Measurements from ENCODE around the gene WFIKKN1.

Gene WFIKKN1

DNA sequence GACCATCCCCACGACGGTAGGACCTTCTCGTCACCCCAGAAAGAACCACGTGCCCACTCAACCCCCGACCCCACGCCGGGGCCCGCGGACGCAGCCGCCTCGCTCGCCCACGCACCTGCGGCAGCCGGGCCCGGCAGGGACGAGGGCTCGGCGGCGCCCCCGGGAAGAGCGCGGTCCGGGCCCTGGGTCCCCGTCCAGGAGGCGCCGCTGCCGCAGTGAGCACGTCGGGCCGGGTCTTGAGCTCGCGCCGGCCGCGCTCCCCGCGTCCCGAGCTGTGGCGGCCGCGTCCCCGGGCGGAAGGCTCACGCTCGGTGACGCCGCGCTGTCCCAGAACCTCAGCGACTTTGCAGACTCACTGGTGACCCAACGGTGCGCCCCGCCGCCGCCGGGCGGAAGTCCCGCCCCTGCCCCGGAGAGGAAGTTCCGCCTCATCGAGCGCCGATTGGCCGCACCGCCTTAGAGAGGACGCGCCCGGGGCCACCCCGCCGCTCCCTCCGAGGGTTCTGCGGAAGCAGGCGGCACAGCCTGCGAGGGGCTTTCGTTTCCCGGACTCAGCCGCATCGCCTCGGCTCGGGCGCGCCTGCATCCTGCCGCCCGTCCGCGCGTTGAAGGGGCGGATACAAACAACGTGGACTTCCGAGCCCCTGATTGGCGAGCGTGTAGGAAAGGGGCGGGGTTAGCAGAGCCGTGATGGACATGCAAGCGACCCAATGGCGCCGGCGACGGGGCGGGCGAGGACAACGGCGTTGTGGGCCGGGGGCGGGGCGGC, 41.7 kb upstream of the WFIKKN1 start:
- peak overlapping the region; percentile 98 for H3K27ac ChIP-seq (ENCODE audit: low read depth, low read length)
- H3K4me1 ChIP-seq (ENCODE audit: control insufficient read depth, insufficient read depth, low read length): peaks cover 4% of the 10 kb centered on the region; the same call in 1 of the 2 replicates
- H3K9me3 ChIP-seq (ENCODE audit: control insufficient read depth, insufficient read depth, low read length): no peaks in the 10 kb centered on the region
- peaks cover 36% of the 10 kb centered on the region for H3K27me3 ChIP-seq (ENCODE audit: control insufficient read depth, insufficient read depth, low read length)
- H3K36me3 ChIP-seq (ENCODE audit: control insufficient read depth, insufficient read depth, low read length): no peaks in the 10 kb centered on the region
- H3K4me3 ChIP-seq (ENCODE audit: low read depth, low read length): peak overlapping the region; percentile 85
- peak overlapping the region; percentile 93 for H3K9ac ChIP-seq (ENCODE audit: low read depth, low read length)

DNA sequence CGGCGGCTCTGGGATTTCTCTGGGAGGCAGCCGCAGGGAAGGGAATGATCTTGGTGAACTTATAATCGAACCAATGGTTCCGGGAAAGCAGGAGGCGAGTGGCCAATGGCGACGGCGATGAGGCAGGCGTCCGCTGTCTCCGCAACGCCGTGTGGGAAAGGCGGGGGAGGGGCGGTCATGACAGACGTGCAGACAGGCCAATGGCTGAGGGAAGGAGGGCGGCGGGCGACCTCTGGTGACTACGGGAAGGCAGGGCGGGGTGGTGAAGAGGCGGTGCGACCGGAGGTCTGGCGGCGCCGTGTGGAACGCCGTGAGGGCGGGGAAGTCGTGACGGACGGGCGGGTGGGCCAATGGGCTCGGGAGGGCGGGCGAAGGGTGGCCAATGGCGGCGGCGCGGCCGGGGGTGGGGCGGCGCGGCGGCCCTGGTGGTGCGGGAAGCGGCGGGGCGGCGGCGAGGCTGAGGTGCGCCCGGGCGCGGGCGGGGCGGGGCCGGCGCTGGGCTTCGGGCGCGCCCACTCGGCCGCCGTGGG, 41.1 kb upstream of the WFIKKN1 start, which contains the start of gene RAB40C:
RAB40C (plus strand) TSS at position 409 of the 530 bp plus-strand sequence. CDS start 226 bp downstream, outside the sequence.
- peak within 1 kb of the TSS; percentile 93 for H3K9ac ChIP-seq (ENCODE audit: low read depth, low read length)
- H3K27me3 ChIP-seq (ENCODE audit: control insufficient read depth, insufficient read depth, low read length): peaks cover 36% of the 10 kb centered on the region
- no peaks in the 10 kb centered on the region for H3K36me3 ChIP-seq (ENCODE audit: control insufficient read depth, insufficient read depth, low read length)
- peak within 1 kb of the TSS; percentile 89 for H3K4me3 ChIP-seq (ENCODE audit: low read depth, low read length)
- peak within 1 kb of the TSS; percentile 98 for H3K27ac ChIP-seq (ENCODE audit: low read depth, low read length)
- peaks cover 4% of the 10 kb centered on the region; the same call in 1 of the 2 replicates for H3K4me1 ChIP-seq (ENCODE audit: control insufficient read depth, insufficient read depth, low read length)
- H3K9me3 ChIP-seq (ENCODE audit: control insufficient read depth, insufficient read depth, low read length): no peaks in the 10 kb centered on the region

DNA sequence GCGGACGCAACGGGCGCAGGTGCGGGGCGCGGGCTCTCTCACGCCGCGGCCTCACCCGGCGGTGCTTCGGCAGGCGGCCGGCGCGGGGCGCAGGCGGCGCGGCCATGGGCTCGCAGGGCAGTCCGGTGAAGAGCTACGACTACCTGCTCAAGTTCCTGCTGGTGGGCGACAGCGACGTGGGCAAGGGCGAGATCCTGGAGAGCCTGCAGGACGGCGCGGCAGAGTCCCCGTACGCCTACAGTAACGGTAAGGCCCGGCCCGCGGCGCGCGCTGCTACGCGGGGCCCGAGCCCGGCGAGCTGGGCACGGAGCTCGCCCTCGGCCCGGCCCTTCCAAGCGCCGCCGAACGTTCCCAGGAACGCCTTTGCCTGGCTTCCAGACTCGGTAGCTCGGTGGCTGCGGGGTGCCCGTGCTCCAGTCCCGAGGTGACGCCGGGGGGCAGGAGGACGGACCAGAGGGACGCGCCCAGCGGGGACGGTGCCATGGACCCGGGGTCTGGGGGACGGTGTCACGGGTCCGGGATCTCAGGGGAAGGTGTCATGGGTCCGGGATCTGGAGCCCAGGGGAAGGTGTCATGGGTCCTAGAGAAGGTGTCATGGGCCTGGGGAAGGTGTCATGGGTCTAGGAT, 40.5 kb upstream of the WFIKKN1 start:
- no peaks in the 10 kb centered on the region for H3K36me3 ChIP-seq (ENCODE audit: control insufficient read depth, insufficient read depth, low read length)
- H3K4me1 ChIP-seq (ENCODE audit: control insufficient read depth, insufficient read depth, low read length): peaks cover 4% of the 10 kb centered on the region; the same call in 1 of the 2 replicates
- no peaks in the 10 kb centered on the region for H3K9me3 ChIP-seq (ENCODE audit: control insufficient read depth, insufficient read depth, low read length)
- H3K27ac ChIP-seq (ENCODE audit: low read depth, low read length): peak overlapping the region; percentile 42
- H3K27me3 ChIP-seq (ENCODE audit: control insufficient read depth, insufficient read depth, low read length): peaks cover 35% of the 10 kb centered on the region
- H3K9ac ChIP-seq (ENCODE audit: low read depth, low read length): peak overlapping the region; percentile 22; the same call in 1 of the 2 replicates
- H3K4me3 ChIP-seq (ENCODE audit: low read depth, low read length): peak overlapping the region; percentile 89

DNA sequence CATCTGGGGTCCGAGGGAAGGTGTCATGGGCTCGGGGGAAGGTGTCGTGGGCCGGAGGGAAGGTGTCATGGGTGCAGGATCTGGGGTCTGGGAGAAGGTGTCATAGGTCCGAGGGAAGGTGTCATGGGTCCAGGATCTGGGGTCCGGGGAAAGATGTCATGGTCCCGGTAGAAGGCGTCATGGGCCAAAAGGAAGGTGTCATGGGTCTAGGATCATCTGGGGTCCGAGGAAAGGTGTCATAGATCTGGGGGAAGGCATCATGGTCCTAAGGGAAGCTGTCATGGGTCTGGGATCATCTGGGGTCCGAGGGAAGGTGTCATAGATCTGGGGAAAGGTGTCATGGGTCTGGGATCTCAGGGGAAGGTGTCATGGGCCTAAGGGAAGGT, 40.0 kb upstream of the WFIKKN1 start:
- H3K27ac ChIP-seq (ENCODE audit: low read depth, low read length): no peak overlapping the region

DNA sequence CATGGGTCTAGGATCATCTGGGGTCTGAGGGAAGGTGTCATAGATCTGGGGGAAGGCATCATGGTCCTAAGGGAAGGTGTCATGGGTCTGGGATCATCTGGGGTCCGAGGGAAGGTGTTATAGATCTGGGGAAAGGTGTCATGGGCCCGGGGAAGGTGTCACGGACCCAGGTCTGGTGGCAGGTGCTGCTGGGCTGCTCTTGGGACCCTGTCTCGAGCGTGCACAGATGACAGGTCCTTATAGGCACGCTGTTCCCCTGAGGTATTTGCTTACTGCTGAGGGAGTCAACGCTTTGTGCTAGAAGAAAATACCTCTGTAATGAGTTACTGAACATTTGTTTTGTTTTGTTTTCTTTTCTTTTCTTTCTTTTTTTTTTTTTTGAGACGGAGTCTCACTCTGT, 39.6 kb upstream of the WFIKKN1 start:
- H3K4me1 ChIP-seq (ENCODE audit: control insufficient read depth, insufficient read depth, low read length): peaks cover 4% of the 10 kb centered on the region; the same call in 1 of the 2 replicates
- 0 out of 2 replicates have a peak overlapping the region, but pooled peaks have one; percentile 89 for H3K4me3 ChIP-seq (ENCODE audit: low read depth, low read length)
- peaks cover 25% of the 10 kb centered on the region for H3K27me3 ChIP-seq (ENCODE audit: control insufficient read depth, insufficient read depth, low read length)
- no peak overlapping the region for H3K27ac ChIP-seq (ENCODE audit: low read depth, low read length)
- no peak overlapping the region for H3K9ac ChIP-seq (ENCODE audit: low read depth, low read length)
- no peaks in the 10 kb centered on the region for H3K9me3 ChIP-seq (ENCODE audit: control insufficient read depth, insufficient read depth, low read length)
- H3K36me3 ChIP-seq (ENCODE audit: control insufficient read depth, insufficient read depth, low read length): no peaks in the 10 kb centered on the region

More for the DNA sequence above, 40.0 kb upstream of the WFIKKN1 start:
- H3K9ac ChIP-seq (ENCODE audit: low read depth, low read length): no peak overlapping the region
- H3K27me3 ChIP-seq (ENCODE audit: control insufficient read depth, insufficient read depth, low read length): peaks cover 29% of the 10 kb centered on the region
- H3K9me3 ChIP-seq (ENCODE audit: control insufficient read depth, insufficient read depth, low read length): no peaks in the 10 kb centered on the region
- H3K4me3 ChIP-seq (ENCODE audit: low read depth, low read length): peak overlapping the region; percentile 89
- H3K36me3 ChIP-seq (ENCODE audit: control insufficient read depth, insufficient read depth, low read length): no peaks in the 10 kb centered on the region
- peaks cover 4% of the 10 kb centered on the region; the same call in 1 of the 2 replicates for H3K4me1 ChIP-seq (ENCODE audit: control insufficient read depth, insufficient read depth, low read length)

DNA sequence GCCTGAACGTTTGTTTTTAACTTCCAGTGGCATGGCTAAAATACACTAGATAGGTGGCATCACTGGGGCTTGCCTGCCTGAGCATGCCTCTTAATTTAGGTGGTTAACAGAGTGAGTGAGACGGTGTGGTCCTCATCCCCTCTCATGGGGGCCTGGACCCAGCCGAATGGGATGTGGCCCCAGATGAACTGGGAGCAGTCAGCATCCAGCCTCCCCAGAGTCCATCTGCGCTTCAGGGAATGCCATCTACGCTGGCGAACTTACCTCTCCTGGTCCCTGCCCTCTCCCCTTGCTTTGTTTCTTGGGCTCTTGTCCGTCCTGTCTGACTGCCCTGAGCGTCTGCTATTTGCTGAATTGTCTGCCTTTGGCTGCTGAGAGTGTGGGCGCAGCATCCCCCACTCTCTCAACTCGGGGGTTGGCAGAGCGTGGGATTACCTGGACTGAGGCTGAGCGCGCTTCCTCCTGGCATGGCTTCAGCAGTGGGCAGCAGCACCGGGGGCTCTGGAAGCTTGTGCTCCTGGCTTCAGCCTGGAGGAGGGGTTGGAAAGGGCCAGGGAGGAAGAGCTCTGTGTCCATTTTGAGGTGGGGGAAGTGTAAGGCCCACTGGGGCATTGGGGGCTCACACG, 38.8 kb upstream of the WFIKKN1 start:
- peaks cover 17% of the 10 kb centered on the region for H3K27me3 ChIP-seq (ENCODE audit: control insufficient read depth, insufficient read depth, low read length)
- H3K4me1 ChIP-seq (ENCODE audit: control insufficient read depth, insufficient read depth, low read length): peaks cover 4% of the 10 kb centered on the region; the same call in 1 of the 2 replicates
- no peak overlapping the region for H3K9ac ChIP-seq (ENCODE audit: low read depth, low read length)
- no peak overlapping the region for H3K27ac ChIP-seq (ENCODE audit: low read depth, low read length)
- no peaks in the 10 kb centered on the region for H3K36me3 ChIP-seq (ENCODE audit: control insufficient read depth, insufficient read depth, low read length)
- H3K9me3 ChIP-seq (ENCODE audit: control insufficient read depth, insufficient read depth, low read length): no peaks in the 10 kb centered on the region
- no peak overlapping the region; the same call in 1 of the 2 replicates for H3K4me3 ChIP-seq (ENCODE audit: low read depth, low read length)

DNA sequence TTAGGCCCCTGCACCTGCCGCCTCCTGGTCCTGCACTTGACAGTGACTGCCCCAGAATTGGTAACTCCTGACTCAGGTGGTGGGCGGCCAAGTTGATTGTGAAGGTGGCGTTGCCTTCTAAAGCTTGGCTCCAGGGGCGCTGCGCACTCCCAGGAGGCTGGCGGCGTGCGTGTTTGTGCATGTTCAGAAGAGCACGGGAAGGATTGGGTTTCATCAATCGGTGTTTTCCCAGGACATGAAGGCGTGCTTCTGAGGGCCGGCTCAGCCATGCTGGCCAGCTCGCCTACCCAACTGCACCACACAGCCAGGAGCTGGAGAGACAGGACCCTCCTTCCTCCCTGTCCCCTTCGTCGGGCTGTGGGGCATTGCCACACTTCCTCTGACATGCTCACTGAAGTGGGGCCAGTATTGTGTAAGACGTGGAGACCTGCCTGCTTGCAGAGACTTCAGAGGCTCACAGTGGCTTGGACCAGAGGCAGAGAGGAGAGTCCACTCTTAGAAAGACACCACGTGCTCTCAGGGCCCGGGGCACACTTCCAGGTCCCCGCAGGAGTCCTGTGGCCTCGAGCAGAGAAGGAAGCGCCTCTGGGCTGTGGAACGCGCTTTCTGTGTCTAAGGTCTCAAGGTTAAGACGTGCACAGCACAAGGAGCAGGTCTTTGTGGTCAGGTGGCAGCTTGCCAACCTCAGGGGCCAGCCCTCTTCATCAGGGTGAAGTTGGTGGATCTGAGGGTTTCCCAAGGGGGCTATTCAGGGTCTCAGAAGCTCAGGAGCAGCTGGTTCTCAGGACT, 38.1 kb upstream of the WFIKKN1 start:
- Histone ChIP-seq H3K9me3 (ENCODE audit: control insufficient read depth, insufficient read depth, low read length) (no peaks in the 10 kb centered on the region), H3K36me3 (ENCODE audit: control insufficient read depth, insufficient read depth, low read length) (no peaks in the 10 kb centered on the region), H3K27ac (ENCODE audit: low read depth, low read length) (no peak overlapping the region), H3K27me3 (ENCODE audit: control insufficient read depth, insufficient read depth, low read length) (peaks cover 11% of the 10 kb centered on the region), H3K4me3 (ENCODE audit: low read depth, low read length) (no peak overlapping the region), H3K9ac (ENCODE audit: low read depth, low read length) (no peak overlapping the region), H3K4me1 (ENCODE audit: control insufficient read depth, insufficient read depth, low read length) (peaks cover 4% of the 10 kb centered on the region; the same call in 1 of the 2 replicates)

DNA sequence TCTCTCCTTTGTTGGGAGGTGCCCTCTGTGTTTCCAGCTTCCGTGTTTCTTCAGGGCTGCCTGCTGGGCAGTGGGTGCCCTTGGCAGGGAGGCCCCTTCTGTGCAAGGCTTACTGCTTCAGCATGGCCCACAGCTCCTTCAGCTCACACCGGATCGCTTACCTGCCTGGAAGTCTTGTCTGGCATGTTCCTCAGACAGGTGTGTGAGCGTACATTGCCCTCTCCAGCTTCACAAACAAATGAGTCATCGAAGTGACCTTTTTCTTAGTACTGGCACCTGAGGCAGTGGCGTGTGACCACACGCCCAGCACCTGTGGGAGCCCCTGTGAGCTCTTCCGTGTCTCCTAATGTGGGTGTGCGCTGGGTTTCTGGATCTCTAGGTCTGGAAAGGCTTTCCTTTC, 37.4 kb upstream of the WFIKKN1 start:
- H3K9me3 ChIP-seq (ENCODE audit: control insufficient read depth, insufficient read depth, low read length): no peaks in the 10 kb centered on the region
- H3K9ac ChIP-seq (ENCODE audit: low read depth, low read length): no peak overlapping the region
- H3K27me3 ChIP-seq (ENCODE audit: control insufficient read depth, insufficient read depth, low read length): peaks cover 9% of the 10 kb centered on the region
- H3K4me1 ChIP-seq (ENCODE audit: control insufficient read depth, insufficient read depth, low read length): peaks cover 4% of the 10 kb centered on the region; the same call in 1 of the 2 replicates
- H3K36me3 ChIP-seq (ENCODE audit: control insufficient read depth, insufficient read depth, low read length): no peaks in the 10 kb centered on the region
- H3K4me3 ChIP-seq (ENCODE audit: low read depth, low read length): no peak overlapping the region
- H3K27ac ChIP-seq (ENCODE audit: low read depth, low read length): no peak overlapping the region

DNA sequence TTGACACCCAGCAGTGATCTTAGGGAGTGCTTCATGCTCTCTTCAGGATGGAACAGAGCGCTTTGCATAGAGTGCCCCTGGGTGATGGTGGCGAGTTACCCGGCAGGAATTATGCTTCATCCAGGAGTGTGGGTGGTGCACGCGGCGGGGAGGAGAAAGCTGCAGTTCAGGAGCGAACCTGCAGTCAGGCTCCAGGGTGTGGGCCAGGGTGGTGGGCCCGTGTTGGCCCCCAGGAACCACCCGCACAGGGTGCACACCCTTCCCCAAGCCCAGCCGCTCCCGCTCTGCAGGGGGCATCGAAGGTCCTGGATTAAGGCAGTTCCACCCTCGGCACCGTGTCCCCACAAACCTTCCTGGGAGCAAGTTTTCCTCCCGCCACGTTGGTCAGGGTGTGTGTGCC, 37.0 kb upstream of the WFIKKN1 start:
- Histone ChIP-seq H3K4me1 (ENCODE audit: control insufficient read depth, insufficient read depth, low read length) (peaks cover 4% of the 10 kb centered on the region; the same call in 1 of the 2 replicates), H3K27ac (ENCODE audit: low read depth, low read length) (no peak overlapping the region), H3K36me3 (ENCODE audit: control insufficient read depth, insufficient read depth, low read length) (no peaks in the 10 kb centered on the region), H3K9ac (ENCODE audit: low read depth, low read length) (no peak overlapping the region), H3K27me3 (ENCODE audit: control insufficient read depth, insufficient read depth, low read length) (peaks cover 9% of the 10 kb centered on the region), H3K4me3 (ENCODE audit: low read depth, low read length) (no peak overlapping the region), H3K9me3 (ENCODE audit: control insufficient read depth, insufficient read depth, low read length) (no peaks in the 10 kb centered on the region)

DNA sequence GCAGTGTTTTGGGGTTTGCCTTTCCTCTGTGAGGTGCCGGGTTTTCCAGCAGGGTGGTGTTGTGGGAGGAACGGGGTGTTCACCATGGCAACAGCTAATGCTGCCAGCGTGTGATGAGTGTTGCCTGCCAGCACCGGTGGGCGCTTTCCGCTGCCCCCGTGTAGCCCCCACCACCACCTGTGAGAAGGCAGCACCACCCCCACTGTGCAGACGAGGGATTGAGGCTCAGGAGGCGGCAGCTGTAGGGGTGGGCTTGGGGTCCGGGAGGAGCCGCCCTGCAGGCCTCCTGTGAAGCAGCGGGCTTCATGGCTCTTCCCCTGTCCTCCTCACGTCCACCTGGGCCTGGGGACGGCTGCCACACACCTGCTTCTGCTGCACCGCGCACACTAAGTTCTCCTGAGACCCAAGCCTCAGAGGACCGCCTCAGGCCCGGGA, 35.7 kb upstream of the WFIKKN1 start:
- H3K4me1 ChIP-seq (ENCODE audit: control insufficient read depth, insufficient read depth, low read length): peaks cover 4% of the 10 kb centered on the region; the same call in 1 of the 2 replicates
- H3K9me3 ChIP-seq (ENCODE audit: control insufficient read depth, insufficient read depth, low read length): no peaks in the 10 kb centered on the region
- 0 out of 2 replicates have a peak, but pooled peaks cover 5% of the 10 kb centered on the region for H3K36me3 ChIP-seq (ENCODE audit: control insufficient read depth, insufficient read depth, low read length)
- no peak overlapping the region for H3K27ac ChIP-seq (ENCODE audit: low read depth, low read length)
- no peak overlapping the region for H3K9ac ChIP-seq (ENCODE audit: low read depth, low read length)
- peaks cover 9% of the 10 kb centered on the region for H3K27me3 ChIP-seq (ENCODE audit: control insufficient read depth, insufficient read depth, low read length)
- no peak overlapping the region for H3K4me3 ChIP-seq (ENCODE audit: low read depth, low read length)

All from HUES48 (cell line).